H1 (cell line): ENCODE results near the gene METRNL. TPM values are rescaled to one million over a fixed set of nuclear protein-coding genes. Genes with fewer than 3 reads are reported as not detected.

Experiments
- KDM4A ChIP-seq: IDR thresholded peaks from one replicate; pipeline ENCODE4 v1.7.1; 2012; ENCODE audit warnings: low read depth, mild to moderate bottlenecking, moderate library complexity, low read length, inconsistent platforms; ENCODE audit not compliant: severe bottlenecking
- SP4 ChIP-seq: IDR thresholded peaks from 2 replicates; pipeline ENCODE4 v1.6.1; 2012; ENCODE audit warnings: low read length, inconsistent platforms
- TAF1 ChIP-seq: IDR thresholded peaks from 2 replicates; pipeline ENCODE4 v1.6.1; 2011; ENCODE audit warnings: mild to moderate bottlenecking, low read depth, low read length
- polyA plus RNA-seq, 7 experiments: library from polyadenylated mRNA; depleted of rRNA in 3 of 7; stranded (reverse) in 5 of 7; unstranded in 2 of 7; fragments of >200 nt in 5 of 7; fragments of 200-250 nt in 2 of 7; gene quantifications; 1 replicate in 5 of 7; 2 replicates in 1 of 7; 4 replicates in 1 of 7; pipeline versions ENCODE4 v1.2.1 to v1.2.3, GENCODE V29; 2011 to 2013; ENCODE audit warnings: missing spikeins in 2 of 7, mixed read lengths in 2 of 7
- total RNA-seq: library from RNA; stranded (reverse); fragmentation: NEBNext Ultra II Directional; extraction: Animal tissue kit (Norgen Biotek cat#: 25700); gene quantifications from 2 replicates; pipeline ENCODE4 v1.2.1, GENCODE V29; 2021
- TF ChIP-seq, protein P1 (sequence below): IDR thresholded peaks from 2 replicates; pipeline ENCODE4 v1.6.1; 2011; ENCODE audit warnings: low read length, improper control_type of control experiment

The METRNL gene
- total and polyA plus RNA-seq, 2 of the 8 experiments (the other 6 are each of a cell fraction or from before 2014, with no cell fraction given), result 13.9 to 14.2 TPM

DNA sequence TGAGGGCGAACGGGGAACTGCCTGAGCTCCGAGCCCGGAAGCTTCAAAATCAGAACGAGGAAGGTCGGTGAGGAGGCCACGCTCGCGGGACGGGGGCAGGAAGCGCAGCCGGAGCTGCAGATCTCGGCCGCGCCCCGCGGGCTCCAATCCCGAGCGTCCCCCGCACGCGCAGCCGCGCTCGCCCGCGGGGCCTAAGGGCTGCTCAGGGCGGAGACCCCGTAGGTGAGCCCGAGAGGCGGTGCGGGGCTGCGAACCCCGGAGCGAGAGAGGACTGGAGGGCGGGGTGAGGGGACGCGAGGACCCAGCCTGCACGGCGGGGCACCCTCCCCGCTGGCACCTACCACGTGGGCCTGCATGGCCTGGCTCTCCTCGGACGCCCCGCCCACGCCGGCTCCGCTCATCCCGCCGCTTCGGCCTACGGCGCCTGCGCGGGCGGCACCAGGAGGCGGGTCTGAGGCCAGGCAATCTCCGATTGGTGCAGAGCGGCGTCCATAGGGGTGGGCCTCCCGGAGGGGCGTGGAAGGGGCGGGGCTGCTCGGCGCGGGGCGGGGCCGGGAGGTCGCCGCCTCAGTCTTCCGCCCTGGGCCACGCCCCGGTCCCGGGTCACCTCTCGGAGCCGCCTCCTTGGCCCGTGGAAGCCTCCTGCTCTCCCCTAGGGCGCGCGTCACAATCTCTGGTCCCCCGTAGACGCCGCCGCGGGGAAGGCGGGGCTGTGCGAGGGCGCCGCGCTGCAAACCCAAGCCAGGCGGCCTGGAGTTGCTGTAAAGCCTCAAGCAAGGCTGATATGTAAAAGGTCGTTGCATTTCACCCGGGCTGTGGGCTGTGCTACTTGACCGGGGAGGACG lies 27.8 kb upstream of the METRNL start (continued):
- TF ChIP-seq, protein P1, sequence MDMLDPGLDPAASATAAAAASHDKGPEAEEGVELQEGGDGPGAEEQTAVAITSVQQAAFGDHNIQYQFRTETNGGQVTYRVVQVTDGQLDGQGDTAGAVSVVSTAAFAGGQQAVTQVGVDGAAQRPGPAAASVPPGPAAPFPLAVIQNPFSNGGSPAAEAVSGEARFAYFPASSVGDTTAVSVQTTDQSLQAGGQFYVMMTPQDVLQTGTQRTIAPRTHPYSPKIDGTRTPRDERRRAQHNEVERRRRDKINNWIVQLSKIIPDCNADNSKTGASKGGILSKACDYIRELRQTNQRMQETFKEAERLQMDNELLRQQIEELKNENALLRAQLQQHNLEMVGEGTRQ, result peak; percentile 70; the same call in 1 of the 2 replicates
- TF ChIP-seq KDM4A (peak; percentile 97), SP4 (peak; percentile 89; the same call in 1 of the 2 replicates), TAF1 (0 out of 2 replicates have a peak, but pooled peaks have one; percentile 12)
